ENCODE results near the gene TRMT44.
"Not testable (repeated sequence)": the region's sequence is repeated elsewhere in the genome, so short reads cannot be mapped to it uniquely, and the experiment has no call there.

The TRMT44 gene

DNA sequence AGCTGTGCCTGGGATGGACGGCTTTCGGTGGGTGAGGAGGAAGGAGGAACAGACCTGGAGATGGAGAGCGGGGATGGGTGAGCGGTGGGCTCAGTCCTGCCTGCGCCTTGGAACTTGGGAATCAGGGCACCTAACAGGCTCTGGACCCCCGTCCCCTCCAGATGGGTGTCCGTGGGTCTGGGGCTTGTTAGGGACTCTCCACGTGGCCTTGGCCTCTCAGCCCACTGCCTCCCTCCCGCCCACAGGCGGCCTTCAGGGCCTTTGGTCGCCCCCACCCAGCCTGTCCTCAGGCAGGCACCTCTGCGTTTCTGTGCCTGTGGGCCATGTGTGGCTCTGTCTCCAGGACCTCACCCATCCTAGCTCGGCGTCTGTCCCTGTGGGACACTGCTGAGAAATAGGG lies 29.0 kb downstream of the TRMT44 start:
- DNase-seq (ENCODE audit: low spot score): no peak

DNA sequence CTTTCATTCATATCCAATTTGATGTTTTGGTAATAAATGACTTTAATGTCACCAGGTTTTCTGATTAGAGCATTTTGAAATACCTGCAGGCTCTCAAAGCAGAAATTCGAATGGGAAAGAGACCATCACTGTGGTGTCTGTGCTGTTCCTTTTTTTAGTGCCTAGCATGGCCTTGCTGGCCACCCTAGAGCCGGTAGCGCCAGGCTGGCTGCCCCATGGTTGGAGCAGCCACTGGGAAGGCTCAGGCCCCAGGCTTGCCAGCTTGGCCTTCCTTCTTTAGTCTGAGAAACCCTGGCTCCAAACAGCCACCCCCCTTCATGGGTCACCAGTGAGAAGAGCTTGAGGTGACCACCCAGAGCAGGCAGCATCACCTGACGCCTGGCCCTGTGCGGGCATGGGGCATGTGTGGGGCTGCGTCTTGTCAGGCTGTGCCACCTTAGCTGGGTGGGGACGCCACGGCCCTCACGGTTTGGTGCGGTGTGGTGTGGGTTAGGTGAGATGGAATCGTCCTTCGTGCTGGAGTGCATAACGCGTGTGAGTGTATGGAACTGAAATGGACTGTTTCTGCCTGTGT lies 30.0 kb downstream of the TRMT44 start:
- no peak for DNase-seq (ENCODE audit: low spot score)

DNA sequence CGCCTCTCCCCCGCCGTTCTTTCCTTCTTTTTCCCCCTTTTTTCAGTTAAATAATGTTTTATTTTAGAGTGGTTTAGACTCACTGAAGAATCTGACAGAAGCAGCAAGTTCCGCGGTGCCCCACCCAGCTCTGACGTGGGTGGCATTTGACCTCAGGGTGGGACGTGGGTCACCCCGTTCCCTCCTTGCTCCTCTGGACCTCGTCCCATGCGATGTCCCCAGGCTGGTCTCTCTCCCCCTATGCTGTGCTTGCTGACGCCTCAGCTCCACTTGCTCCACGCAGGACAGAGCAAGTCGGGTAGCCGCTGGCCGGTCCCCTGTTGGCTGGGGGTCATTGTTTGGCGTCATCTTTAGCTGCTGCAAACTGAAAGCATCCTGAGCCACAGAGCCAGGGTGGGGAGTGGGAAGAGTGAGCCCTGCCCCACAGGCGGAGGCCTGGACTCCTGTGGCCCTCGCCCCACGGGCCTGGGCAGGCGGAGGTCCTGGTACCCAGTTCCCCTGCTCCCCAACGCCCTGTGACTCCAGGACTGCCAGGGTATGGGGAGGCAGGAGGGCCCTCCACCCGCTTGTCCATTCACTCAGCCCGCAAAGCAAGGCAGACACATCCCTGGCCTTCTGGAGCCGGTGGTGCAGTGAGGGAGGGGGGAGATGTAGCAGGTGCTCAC lies 30.8 kb downstream of the TRMT44 start:
- no peak for DNase-seq (ENCODE audit: low spot score)

DNA sequence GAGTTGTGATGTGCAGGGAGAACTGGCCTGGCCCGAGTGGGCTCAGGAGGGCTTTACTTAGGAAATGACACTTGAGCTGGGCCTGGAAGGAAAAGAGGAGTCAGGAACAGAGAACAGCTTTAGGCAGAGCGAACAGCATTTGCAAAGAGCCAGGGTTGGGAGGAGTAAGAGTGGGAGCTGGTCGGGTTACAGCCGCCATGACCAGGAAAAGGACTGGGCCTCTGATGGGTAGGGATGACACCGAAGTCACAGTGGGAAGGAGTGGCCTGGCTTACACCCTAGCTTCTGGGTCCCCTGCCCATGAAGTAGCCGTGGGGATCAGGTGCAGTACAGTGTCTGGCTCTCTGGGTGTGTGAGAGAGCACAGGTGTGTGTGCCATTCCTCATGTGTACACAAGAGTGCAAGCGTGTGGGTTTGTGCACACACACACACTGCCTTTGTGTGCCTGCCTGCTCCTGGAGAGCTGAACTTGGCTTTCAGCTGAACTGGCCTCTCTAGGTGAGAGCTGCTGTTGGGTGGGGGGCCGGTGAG lies 31.6 kb downstream of the TRMT44 start:
- no peak for DNase-seq (ENCODE audit: low spot score)

DNA sequence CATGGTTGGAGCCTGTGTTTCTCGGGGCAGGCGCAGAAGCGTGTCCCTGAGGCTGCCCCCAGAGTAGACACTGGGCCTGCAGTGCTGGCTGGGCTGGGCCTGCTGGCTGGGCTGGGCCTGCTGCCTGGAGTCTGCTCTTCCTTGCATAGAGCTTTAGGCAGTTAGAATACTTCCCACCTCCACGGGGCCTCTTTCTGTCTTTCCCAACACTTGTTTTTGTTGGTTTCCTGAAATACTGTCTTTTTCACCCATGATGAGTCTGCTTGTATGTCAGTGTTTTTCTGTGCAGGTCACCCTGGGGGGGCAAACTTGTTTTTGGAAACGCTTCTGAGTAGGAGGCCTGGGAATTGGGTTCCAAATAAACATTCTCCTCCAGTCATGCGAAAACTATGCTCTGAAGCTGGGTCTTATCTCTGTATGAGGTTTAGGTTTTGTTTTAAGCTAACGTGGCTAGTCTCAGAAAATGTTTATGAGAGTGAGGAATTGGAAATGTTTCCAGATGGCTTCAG lies 32.2 kb downstream of the TRMT44 start:
- peak; percentile 90 for DNase-seq (ENCODE audit: low spot score)

DNA sequence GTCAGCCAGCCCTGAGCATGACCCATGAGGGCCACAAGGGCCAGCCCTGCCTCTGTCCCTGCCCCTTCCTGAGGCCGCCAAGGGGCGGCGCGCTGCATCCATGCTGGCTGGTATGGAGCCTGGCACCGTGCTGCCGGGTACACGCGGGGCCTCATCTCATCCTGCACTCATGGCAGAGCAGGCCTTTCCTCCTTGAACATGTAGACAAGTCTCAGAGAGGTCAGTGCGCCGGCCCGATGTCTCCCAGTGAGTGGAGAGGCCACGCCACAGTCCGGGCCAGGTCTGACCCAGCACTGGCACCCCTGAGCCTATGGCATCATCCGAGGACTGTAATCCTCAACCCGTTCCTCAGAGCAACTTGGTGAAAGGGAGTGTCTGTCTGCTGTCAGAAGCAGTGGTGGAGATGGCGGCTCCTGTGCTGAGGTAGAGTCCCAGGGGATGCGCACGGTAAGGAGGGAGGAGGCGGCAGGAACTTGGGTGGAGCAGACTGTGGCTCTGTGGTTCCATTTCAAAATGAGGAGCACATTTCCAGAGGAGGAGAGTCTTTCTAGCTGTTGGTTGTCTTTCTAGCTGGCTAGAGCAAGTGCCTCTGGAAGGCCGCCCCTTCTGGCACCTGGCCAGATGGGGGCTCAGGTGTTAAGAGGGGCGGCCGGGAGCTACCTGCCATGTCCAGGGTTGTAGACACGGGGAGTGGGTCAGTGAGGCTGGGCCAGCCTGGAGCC lies 32.8 kb downstream of the TRMT44 start:
- no peak for DNase-seq (ENCODE audit: low spot score)

DNA sequence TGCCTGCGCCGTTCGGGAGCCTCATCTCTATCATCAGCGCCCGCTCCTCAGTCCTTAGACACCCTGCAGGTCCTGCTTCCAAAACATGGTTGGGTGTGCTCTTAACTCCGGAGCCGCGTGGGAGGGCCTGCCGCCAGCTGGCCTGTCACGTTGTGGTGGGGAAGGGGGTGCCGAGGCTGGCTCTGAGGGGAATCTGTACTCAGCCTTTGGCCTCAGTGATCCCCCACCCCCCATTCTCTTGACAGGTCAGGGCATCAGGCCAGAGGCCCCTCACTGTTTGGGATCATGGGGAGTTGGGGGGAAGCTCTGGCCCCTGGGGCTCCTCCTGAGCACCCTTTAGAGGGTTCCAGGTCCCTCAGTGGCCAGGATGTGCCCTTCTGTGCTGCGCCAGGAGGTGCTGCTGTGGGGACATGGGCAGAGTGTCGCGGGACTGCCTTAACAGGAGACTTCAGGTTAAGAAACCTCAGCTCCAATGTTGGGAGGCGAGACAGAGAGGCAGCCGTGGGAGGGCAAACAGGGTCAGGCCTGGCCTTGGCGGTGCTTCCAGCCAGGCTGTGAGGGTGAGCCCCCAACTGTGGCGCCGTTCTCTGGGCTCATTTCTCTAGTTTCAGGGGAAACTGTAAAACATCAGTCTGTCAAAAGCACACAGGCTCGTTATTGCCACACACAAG lies 33.5 kb downstream of the TRMT44 start:
- no peak for DNase-seq (ENCODE audit: low spot score)

DNA sequence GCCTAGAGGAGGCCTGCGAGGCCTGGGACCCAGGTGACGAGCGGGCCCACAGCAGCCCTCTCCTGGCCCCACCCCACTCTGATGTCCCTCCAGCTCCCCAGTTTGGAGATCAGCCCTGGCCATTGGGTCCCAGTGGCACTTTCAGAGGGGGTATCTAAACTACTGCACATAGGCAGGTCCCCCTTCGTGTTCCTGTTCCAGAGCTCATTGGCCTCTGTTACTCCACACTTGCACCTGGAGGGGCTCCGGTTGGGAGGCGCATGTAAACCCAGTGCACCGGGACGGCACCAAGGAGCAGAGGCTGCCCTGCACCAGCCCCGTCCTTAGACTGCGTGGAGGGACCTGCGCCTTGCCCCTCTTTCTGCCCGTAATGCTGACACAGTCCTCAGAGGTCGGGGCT lies 34.3 kb downstream of the TRMT44 start:
- no peak for DNase-seq (ENCODE audit: low spot score)

DNA sequence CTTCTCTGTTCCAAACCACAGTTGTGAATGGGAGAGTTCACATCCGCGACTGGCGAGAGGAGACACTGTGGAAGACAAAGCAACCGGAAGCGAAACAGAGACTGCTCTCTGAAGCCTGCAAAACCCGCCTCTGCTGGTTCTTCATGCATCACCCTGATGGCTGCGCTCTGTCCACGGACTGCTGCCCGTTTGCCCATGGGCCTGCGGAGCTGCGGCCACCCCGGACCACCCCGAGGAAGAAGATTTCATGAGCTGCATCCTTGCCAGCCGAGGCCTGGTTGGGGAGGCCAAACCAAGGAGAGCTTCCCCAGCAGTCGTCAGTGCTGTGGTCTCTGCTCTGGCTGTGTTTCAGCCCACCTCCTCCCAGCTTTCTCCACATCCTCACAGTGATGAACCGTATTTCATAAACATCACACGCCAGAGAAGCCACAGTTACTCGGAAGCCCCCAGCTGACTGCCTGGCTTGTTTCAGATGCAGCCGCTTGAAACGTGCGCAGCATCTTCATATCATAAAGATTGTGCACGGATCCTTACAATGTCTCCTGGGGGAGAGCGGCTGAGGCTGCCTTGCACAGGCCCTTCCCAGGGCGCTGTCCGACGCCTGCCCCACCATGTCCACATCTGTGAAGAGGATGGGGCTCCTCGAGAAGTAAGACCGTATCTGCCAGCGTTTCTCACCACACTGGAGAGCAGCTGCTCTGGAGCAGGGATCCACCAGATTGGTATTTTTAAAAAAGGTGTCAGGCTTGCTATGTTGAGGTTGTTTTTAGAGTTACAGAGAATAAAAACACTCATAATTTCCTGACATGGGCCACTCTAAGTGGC lies 35.4 kb downstream of the TRMT44 start:
- DNase-seq (ENCODE audit: low spot score): no peak

DNA sequence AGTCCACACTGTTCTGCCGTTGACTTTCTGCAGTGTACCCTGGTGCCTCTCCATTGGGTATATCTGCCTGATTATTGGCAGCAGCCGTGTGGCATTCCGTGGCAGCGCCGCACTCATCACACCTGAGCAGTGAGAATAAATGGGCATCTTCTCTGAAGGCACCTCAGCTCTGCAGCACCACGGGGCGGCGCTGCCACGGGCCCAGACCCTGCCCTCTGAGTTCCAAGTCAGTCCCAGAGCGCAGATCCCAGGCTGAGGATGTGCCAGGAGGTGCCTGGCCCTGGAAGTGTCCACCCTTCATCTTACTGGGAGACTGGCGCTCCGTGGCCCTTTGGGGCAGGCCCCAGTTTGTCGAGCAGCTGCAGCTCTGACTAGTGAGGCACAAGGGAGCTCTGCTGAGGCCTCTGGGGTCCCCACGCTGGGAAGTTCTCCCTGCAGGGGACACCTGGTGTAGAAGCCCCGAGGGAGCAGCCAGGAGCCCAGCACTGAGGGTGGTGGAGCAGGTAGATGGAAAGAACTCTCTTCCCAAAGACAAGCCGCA lies 36.6 kb downstream of the TRMT44 start:
- DNase-seq (ENCODE audit: low spot score): no peak

DNA sequence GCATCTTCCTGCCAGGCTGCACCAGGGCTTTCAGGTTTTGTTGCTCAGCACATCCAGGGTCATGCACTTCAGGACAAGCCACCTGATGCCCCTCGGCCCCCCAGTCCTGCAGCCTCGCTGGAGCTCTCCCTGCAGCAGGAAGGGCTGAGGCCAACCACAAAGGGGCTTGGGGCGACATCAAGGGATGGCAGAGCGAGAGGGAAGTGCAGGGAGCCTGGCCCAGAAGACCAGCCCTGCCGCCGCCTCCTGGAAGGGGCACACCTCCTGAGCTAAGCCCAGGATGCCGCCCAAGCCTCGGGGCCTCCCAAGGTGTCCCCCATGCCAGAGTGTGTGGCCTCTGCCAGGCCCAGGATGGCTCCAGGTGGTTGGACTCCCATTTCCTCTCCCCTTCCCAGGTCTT lies 37.1 kb downstream of the TRMT44 start:
- DNase-seq (ENCODE audit: low spot score): no peak

DNA sequence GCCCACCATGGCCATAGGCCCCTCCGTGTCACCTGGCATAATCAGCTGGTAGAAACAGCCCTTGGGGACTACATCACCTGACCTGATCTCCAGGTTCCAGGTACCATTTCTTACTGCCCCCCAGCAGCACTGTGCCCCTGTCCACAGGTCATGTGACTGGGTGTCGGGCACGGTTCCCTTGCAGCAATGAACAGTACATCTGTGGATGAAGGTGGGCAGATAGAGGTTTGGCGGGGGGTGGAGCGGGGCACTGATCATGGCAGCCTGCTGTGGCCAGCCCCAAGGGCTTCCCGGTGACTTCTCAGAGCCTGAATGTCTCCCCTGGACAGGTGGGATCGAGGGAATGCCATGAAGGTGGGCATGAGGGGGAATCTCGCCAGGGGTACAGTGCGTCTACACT lies 37.8 kb downstream of the TRMT44 start:
- no peak for DNase-seq (ENCODE audit: low spot score)

DNA sequence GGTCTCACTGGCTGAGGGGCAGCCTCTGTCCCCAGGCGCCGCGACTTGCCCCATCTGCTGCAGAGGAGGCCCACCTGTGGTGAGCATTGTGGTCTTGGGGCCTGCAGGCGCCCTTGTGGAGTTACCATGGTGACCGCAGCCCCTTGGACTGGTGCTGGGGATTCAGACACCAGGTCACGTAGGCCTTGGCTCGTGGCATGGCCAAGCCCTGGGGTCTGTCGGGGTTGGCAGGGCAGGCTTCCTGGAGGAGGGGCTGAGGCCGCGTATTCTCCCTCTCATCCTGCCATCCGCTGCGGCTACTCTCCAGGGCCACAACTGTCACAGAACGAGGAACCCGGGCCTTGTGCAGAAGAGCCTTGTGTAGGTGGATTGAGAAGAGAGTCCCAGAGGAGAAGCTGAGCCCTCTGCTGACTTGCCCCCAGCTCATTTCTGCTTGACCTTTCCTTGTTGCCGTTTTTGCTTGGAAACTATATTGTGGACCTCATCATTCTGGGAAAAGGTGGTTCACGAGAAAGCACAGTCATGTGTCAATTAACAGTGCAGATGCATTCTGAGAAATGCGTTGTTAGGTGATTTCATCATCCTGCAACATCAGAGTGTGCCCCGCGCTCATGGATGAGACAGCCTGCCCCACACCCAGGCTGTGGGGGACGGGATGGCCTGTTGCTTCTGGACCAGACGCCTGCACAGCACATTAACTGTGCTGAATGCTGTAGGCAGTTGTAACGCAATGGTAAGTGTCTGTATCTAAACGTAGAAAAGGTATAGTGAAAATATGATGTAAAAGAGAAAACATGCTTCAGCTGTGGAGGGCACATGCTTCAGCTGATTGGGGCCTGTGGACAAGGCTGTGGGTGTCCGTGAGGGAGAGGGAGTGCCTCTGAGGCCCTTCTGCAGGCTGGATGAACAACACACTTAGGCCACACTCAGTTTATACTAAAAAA lies 38.5 kb downstream of the TRMT44 start:
- no peak for DNase-seq (ENCODE audit: low spot score)

DNA sequence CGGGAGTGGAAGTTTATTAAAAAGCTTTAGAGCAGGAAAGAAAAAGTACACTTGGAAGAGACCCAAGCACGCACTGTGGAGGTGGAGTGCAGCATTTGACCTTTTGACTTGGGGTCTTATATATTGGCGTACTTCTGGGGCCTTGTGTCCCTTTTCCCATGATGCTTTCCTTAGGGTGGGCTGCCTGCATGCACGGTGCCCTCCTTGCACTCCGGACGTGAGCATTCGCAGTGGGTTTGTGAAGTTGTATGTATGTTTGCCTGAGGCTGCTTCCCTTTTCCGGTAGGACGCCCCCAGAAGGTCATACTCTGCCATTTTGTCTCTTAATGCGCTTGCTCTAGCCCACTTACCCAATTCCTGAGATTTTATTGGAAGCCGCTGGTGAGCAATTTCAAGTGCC lies 39.6 kb downstream of the TRMT44 start:
- no peak for DNase-seq (ENCODE audit: low spot score)

DNA sequence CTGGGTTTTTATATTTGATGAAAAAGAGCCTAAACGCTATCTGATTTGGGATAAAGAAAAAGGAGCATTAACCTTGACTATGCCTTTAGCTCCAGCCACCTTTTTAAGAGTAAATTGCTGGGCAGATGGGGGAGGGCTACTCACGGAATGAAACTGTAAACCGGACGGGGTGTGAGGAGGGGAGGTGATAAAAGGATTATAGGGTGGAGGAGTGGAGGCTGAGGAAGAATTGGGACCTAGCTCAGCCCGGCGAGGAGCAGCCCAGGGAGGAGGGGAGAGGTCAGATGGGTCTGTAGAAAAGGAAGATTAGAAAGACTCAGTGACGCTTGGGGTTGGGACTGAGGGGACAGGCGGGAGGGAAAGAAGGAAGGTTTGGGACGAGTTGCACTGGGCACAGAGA lies 46.1 kb downstream of the TRMT44 start:
- DNase-seq (ENCODE audit: low spot score): not testable (repeated sequence)

DNA sequence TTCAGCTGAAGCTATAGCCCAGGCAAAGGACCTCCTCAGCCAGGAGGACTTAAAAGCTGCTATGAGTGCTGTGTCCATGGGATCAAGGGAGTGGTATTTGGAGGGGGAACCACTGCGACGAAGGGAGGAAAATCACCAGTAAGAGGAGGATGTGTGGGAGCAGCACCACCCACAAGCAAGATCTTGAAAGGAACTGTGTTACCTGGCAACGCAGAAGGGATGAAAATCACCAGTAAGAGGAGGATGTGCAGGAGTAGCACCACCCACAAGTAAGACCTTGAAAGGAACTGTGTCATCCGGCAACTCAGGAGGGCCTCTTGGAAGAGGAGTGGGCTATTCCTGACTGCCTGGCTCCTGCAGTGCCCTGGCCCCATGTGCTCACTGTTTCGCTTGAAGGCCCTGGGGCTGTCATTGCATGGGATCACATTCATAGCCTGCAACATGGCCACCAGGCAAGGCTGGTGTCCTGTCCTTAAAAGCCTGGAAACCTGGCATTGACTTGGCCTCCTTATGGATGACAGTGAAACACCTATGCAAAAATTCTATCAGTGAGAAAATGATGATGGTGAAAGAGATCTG lies 48.3 kb downstream of the TRMT44 start:
- no peak for DNase-seq (ENCODE audit: low spot score)

DNA sequence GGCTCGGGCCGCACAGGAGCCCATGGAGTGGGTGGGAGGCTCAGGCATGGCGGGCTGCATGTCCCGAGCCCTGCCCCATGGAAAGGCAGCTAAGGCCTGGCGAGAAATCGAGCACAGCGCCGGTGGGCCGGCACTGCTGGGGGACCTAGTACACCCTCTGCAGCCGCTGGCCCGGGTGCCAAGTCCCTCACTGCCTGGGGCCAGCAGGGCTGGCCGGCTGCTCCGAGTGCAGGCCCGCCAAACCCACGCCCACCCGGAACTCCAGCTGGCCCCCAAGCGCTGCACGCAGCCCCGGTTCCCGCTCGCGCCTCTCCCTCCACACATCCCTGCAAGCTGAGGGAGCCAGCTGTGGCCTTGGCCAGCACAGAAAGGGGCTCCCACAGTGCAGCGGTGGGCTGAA lies 50.9 kb downstream of the TRMT44 start:
- not testable (repeated sequence) for DNase-seq (ENCODE audit: low spot score)

DNA sequence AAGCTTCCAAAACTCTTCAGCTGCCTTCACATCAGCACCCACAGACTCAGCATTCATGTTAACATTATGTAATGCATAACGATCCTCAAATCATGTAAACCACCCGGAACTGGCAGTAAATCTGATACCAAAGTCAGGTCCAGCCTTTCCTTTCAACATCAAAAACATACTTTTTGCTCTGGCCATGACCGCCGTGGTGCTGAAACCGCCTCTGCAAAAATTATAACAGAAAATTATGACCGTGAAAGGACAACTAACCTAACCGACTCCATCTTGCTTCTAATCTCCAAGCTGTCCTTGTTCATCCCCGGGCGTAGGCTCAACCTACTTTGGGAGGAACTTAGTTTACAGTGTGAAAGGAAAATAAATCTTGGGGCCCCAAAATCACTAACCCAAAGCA lies 51.6 kb downstream of the TRMT44 start:
- no peak for DNase-seq (ENCODE audit: low spot score)

DNA sequence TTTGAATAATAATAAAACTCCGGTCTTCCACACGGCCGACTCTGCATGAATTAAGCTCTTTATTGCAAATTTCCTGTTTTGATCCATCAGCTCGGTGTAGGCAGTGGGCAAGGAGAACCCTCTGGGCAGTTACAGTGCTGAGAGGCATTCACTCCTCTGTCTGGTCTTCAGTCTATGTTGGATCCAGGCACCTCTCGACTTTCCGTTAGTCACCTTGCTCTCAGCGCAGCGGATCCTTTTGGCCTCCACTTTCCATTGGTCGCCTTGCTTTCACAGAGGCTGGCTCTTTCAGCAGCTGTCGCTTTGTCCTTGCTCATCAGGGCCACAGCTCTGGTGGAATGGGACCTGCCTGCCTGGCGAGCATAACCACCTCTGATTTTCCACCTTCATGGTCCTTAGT lies 52.9 kb downstream of the TRMT44 start:
- DNase-seq (ENCODE audit: low spot score): no peak

DNA sequence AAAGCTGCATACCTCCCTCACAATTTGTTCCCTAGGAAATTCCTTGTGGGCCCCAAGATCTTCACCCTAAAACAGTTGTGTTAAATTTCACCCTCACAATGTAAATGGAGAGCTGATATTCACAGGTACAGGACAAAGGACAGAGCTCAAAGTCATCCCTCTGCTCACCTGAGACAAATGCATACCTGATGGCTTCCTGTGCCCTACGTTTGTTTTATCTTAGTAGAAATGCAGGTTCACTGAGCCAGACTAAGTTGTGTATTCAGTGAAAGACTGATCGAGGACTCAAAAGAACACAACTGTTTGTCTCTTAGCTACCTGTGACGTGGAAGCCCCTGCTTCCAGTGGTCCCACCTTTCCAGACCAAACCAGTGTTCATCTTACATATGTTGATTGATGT lies 53.6 kb downstream of the TRMT44 start:
- no peak for DNase-seq (ENCODE audit: low spot score)

Data from GM03348 (cell line).